DMS114 treated with DMSO at 0.1 percent for 48 hours (cell line): ENCODE data around the gene JARID2.

Experiments used
- DNase-seq: peaks from one replicate; lab custom pipeline; 2025; ENCODE audit not compliant: unreplicated experiment; lab: John Stamatoyannopoulos, UW

Gene JARID2

DNA sequence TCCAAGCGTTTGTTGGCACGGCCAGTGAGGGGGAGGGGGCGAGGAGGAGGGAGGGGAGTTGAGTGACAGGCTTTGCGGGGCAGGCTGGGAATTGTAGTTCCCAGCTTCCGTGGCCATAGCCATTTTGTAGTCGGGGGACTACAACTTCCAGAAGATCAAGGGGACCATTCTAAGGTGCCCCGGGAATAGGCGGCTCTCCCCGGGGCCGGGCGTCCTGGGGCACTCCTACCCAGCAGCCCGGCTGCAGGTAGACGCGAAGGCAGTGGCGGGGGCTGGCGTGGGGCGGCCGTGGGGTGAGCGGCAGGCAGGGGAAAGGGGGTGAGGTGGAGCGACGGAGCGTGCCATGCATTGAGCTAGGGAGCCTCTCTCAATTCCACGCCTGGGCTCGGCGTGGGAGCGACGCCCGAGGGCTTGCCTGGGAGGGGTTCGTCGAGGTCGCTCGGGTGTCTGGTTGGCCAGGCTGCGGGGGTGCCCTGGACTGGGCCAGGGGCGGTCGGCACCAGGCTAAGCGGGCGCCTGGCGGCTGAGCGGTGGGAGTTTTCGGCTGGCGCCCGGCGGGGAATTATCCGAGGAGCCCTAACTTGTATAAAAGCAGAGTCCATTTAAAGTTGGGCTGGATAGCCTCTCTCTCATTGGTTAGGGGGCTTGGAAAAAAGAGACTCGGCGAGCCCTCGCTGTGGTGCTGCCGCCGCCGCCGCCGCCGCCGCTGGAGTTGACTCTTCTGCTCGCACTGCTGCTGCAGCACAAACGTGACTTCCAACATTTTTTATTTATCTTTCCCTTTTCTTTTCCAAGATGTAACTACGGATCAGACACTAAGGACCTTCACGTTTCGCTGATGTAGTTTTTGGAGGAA, at the start of gene JARID2:
Gene JARID2, plus strand, starts transcription at position 709 of the 856 bp plus-strand sequence. CDS start 471 bp downstream, outside the sequence.
- peak; percentile 95 for DNase-seq

DNA sequence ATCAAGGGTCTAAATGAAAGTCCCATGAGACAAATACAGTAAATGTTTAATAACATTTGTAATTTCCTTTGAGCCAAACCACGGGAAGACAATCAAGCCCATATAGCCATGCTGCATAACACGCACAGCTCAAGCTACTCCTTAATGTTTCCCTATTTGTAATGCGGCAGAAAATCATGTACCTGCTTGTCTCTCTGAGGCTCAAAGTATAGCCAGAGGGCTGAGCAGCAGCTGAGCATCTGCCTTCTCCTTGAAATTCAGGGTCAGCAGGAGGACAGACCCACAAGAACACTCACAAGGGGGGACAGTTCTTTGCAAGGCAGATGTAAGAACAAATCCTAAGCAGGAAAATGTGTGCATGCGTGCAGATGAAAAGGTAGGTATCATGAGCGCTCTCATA, 45.8 kb upstream of the JARID2 start:
- no peak for DNase-seq

DNA sequence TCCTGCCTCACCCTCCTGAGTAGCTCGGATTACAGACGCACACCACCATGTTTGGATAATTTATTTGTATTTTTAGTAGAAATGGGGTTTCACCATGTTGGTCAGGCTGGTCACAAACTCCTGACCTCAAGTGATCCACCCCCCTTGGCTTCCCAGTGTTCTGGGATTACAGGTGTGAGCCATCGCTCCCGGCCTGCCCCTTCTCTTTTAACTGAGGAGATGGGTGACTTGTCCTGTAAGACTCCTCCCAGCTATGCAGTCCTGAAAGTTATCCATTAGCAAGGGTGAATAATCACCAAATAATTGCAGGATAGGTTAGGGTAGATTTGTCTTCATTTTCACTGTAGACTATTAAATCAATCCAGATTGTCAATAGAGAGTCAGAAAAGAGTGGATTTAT, 40.5 kb upstream of the JARID2 start:
- DNase-seq: no peak

DNA sequence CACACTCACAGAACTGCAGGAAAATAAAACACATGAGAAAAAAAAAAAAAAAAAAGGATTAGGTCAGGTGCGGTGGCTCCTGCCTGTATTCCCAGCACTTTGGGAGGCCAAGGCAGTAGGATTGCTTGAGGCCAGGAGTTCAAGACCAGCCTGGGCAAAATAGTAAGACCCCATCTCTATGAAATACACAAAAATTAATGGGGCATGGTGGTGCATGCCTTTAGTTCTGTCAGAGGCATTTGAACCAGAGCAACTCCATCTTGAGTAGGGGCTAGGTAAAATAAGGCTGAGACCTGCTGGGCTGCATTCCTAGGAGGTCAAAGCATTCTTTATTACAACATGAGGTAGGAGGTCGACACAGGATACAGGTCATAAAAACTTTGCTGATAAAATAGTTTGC, 39.0 kb upstream of the JARID2 start:
- no peak for DNase-seq

- DNase-seq: no peak
Observed at GRCh38 chr6:15207923-15208322, 37.9 kb upstream of the JARID2 start.

DNA sequence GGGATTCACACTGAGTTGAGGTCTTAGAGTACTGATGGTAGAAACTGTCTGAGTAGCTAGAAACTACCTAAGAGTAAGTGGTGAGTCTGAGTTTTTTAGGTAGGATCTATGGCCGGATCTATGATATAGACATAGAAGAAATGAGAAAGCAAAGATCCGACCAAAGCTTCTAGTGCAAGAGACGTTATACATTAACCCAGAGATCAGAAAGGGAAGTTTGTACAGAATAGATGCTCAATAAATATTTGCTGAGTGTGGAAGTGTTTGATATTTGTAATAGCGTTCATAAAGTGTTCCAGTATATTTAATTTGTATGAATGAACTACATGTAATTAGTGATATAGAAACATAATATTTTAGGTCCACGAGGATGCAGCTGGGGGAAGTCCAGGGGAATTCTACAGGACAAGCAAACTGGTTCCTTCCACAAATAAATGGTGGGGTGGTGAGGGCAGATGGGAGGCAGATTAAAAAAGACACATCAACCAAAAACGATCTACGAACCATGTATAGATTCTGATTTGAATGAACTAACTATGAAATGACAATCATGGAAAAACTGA, 31.9 kb upstream of the JARID2 start:
- DNase-seq: no peak

DNA sequence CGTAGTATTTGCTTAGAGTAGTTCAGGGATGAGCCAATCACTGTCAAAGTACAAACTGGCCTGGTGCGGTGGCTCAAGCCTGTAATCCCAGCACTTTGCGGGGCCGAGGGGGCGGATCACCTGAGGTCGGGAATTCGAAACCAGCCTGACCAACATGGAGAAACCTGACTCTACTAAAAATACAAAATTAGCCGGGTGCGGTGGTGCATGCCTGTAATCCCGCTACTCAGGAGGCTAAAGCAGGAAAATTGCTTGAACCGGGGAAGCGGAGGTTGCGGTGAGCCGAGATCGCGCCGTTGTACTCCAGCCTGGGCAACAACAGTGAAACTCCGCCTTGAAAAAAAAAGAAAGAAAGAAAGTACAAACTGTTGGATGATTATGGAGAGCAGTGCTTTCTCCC, 27.5 kb upstream of the JARID2 start:
- no peak for DNase-seq

GRCh38 chr6:15220062-15220461, 25.8 kb upstream of the JARID2 start:
- DNase-seq: no peak

- no peak for DNase-seq
Observed at GRCh38 chr6:15227827-15228318, 18.0 kb upstream of the JARID2 start.

- no peak for DNase-seq
Observed at GRCh38 chr6:15230827-15231226, 15.0 kb upstream of the JARID2 start.

GRCh38 chr6:15232836-15233510, 12.9 kb upstream of the JARID2 start:
- no peak for DNase-seq

DNA sequence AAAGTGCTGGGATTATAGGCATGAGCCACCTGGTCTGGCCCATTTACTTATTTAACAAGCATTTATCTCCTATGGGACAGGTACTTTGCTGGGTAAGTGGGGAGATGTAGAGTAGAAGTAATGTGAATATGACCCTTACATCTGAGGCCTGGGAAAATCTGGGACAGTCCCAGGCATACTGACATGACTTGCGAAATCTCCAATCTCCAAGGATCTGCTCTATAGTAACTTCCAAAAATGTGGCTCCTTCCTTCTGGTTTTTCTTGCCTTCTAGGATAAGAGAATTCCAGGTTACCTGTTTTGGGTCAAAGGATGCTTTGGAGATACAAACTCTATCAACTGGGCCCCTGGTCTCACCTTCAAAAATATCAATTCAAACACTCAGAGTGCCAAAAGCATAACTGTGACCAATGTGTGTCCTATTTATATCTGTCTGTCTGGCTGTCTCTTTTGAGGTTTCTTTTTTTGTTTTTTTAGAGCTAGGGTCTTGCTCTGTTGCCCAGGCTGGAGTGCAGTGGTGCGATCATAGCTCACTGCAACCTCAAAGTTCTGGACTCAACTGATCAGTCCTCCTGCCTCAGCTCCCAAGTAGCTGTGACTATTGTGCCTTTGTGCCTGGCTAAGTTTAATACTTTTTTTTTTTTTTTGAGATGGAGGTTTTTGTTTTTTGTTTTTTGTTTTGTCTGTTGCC, 11.7 kb upstream of the JARID2 start:
- DNase-seq: no peak

DNA sequence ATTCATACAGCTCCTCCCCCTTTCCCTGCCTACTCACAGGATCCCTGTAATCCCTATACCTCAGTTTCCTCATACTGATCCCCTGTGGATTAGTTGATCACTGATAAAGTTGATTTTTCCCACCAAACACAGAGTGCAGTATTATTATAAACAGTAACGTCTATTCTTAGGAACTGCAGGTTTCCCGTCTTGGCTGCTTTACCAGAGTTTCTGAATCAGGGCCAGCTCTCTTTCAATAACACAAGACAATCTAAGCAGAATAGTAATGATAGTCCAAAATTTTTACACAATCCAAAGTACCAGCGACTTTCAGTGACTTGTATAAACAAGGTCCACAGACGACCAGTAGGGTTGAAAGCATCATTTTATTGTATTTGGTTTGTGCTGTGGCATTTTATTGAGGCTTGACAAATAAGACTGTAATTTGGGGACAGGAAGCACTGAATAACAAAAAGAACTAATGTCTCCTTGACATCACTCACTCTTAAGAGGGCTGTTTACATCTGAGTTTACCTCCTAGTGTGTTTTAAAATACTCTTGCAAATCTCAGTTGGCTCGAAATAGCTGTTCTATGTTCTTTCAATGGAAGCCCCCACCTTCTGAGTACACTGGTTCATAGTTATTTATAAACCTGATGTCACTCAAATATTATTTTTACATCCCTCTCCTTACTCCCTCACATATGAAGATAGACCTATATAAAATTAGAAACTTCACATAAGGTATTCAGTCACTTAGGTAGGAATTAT, 6.1 kb upstream of the JARID2 start:
- DNase-seq: no peak

DNA sequence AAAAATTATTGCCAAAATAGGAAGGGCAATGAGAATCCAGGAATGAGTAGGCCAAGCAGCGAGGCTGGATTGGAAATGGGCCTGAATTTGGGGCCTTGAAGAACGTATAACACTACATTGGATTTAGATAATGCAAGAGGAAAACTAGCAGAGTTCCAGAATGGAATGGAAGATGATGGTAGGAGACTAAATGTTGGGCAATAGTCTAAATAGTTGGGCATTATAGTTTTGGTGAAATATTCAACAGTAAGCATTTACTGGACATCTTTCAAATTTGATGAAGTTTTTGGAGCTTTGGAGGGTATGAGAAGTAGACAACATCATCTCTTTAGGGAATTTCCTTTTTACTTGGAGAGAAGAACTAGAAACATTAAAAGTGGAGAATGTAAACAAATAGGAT, 3.4 kb upstream of the JARID2 start:
- no peak for DNase-seq

DNA sequence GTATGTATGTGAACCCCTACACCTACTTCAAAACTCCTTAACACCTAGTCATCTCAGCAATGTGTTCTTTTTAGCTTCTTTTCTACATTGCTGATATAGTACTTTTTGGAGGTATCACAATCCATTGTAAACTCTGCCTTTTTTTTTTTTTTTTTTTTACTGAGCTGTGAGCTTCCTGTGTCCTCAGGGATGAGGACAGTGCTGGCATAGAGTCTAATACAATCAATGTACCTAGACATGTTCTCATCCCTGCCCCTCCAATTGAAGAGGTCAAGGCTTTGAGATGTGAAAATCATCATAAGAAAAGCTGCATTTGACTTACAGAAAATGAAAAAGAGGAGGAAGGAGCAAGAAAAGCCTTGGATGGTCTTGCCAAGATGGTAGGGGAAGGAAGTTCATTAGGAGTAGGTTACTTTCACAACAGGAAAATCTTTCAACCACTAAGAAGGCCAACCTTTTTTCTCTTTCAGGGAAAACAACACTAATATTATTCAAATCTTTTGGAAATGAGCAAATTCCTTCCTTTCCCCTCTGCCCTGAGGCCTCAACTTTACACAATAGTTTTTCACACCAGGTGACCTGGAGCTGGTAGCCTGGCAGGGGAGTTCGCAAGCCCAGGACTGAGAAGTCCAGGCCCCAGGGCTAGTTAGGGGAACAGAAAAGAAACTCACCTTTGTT, 2.8 kb upstream of the JARID2 start:
- no peak for DNase-seq

GRCh38 chr6:15243910-15244619, 1.8 kb upstream of the JARID2 start:
- no peak for DNase-seq

DNA sequence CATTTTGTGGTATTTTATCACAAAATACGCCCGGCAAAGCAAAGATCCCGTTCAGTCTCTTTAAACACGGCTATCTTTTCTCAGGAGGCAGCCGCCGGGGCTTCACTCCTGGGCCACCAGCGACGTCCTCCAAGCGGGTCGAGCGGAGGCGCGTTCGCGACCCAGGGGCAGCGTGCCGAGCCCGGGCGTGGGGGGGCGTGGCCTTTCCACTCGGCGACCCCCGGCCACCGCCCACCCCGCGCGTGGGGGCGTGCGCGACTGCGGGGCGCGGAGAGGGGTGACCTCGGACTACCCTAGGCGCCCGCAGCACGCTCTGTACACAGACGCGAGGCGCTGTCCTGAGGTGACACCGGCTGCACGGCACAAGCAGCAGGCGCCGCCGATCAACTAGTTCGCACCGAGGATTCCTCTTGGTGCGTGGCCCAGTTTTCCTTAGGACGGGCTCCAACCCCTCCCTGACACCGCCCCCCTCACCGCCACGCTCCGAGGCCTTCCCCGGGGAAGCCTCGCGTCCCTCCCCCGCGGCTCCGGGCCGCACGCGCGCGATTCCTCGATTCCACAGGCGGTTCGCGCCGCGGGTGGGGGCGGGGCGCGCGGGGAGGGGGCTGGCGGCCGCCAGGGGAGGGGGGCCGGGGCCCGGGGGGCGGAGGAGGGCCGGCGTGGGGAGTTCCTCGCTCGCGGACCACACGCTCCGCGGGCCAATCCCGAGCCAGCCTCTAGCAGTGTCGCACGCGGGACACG, 1.1 kb upstream of the JARID2 start:
- DNase-seq: peak; percentile 30

DNA sequence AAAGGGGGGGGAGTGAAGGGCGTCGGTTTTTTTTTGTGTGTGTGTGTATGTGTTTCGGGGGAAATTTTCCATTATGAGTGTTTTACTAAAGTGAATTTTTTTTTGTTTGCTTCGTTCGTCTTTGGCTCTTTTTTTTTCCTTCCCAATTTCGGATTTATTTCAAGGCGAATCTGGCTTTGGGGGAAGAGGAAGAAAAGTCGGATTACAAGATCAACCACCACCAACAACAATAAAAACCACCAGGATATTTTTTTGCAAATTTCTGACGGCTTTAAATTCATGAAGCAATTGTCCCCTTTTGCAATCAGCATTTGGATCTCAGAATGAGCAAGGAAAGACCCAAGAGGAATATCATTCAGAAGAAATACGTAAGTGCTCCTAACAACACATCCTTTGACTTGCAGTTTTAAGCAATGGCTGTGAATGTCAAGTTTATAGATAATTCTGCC, 372 bp downstream of the JARID2 start:
- no peak for DNase-seq
